Heart left ventricle (tissue), 13 donors: ENCODE results near the gene MORC3.

Experiments
- CTCF ChIP-seq, 12 donors: fragments of 200-600 bp; sonication (generic) in 4 of 12; IDR thresholded peaks; one replicate each; pipeline versions ENCODE4 v1.5.0 to v1.8.0; 2018 to 2022; ENCODE audit warnings: antibody characterized with exemption in 12 of 12, mild to moderate bottlenecking in 5 of 12
- POLR2A ChIP-seq, 2 donors: fragments of 450-650 bp; IDR thresholded peaks; one replicate each; pipeline ENCODE4 v1.6.1; 2017; ENCODE audit warnings: antibody characterized with exemption in 2 of 2, mild to moderate bottlenecking in 2 of 2, moderate library complexity in 2 of 2
- donor health status: ischemic (EF 13 %, LVEDD 7.1; RV severe dilation, severe dysfunction).
- donor health status: DM: no; HTN: yes; CAD: no.
- donor health status: DM: no; HTN: no; CAD: no.
- donor health status: ischemic (EF 25% LVEDD 6.9; RV normal size, moderate dysfunction).
- donor health status: ischemic (EF 25% LVEDD 5.7; RV mildly dilated, moderate dysfunction).
- donor health status: ischemic (EF 35%, LVEDD 5.7; RV mildly dilated, moderate dysfunction).
- donor health status: nonischemic (EF 11% LVEDD 7.7; RV severe dilation, severe dysfunction).
- donor health status: DM: yes; HTN: yes; CAD: no.
- donor health status: PGD.
- donor health status: ischemic (EF 29% LVEDD 5.4; RV normal size, mild dysfunction).
- donor health status: nonischemic (EF 23%, LVEDD 6.1; RV moderate dilation, normal function).

DNA sequence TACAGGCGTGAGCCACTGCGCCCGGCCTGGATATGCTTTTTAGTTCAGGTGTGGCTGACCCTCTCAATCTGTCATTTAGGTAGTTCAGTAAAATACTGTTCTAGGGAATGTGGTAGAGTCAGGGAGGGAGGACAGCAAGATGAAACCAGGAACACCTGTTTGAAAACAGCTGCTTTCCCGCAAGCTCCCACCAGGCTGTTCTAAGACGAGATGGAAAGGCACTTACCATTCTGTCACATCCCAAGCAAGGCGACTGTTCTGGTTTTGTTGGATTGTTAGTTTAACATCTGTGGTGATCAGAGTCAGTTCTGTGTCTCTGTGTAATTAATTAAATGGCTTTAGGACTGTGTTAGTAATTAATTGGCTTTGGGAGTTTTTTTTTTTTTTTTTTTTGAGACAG, 68.1 kb downstream of the MORC3 start:
- TF ChIP-seq CTCF (IDR thresholded peaks at IDR 0.05) = no peak
- no peak for TF ChIP-seq POLR2A (IDR thresholded peaks at IDR 0.05)
